ENCODE measurements around the gene HSPA1L.

- TF ChIP-seq CTCF (conservative IDR thresholded peaks at IDR 0.05; ENCODE audit: low read length) (no peak), EZH2phosphoT487 (IDR thresholded peaks at IDR 0.05; ENCODE audit: borderline replicate concordance) (no peak)
These were observed 32.8 kb downstream of the HSPA1L start for GRCh38 chr6:31782126-31782855.
